NCI-H345 treated with DMSO at 0.1 percent for 48 hours (cell line): Measurements from ENCODE around the gene NIFK.

Experiments
- DNase-seq: peaks from one replicate; lab custom pipeline; 2025; ENCODE audit not compliant: unreplicated experiment; lab: John Stamatoyannopoulos, UW

The NIFK gene

GRCh38 chr2:121736462-121737336 is at the start of gene NIFK:
Gene NIFK, minus strand, starts transcription at chr2:121736875. Its CDS starts 25 bp downstream, at chr2:121736850.
- peak; percentile 91 for DNase-seq

- no peak for DNase-seq
Measured at GRCh38 chr2:121783180-121783579, 46.5 kb upstream of the NIFK start.

GRCh38 chr2:121778741-121779487 is 42.2 kb upstream of the NIFK start:
- DNase-seq, result no peak

GRCh38 chr2:121777699-121778058 is 41.0 kb upstream of the NIFK start:
- DNase-seq, result no peak

- DNase-seq, result no peak
Measured at GRCh38 chr2:121776885-121777698, 40.4 kb upstream of the NIFK start.

- no peak for DNase-seq
Measured at GRCh38 chr2:121776361-121776760, 39.7 kb upstream of the NIFK start.

GRCh38 chr2:121774235-121774634 is 37.6 kb upstream of the NIFK start:
- DNase-seq, result no peak

GRCh38 chr2:121771976-121772742 is 35.5 kb upstream of the NIFK start:
- DNase-seq, result no peak

- DNase-seq, result no peak
Measured at GRCh38 chr2:121768143-121768755, 31.6 kb upstream of the NIFK start.

- DNase-seq, result no peak
Measured at GRCh38 chr2:121766624-121767023, 29.9 kb upstream of the NIFK start.

- DNase-seq, result no peak
Measured at GRCh38 chr2:121764681-121765228, 28.1 kb upstream of the NIFK start.

- DNase-seq, result peak; percentile 89
Measured at GRCh38 chr2:121755237-121756111, 18.8 kb upstream of the NIFK start, which contains the start of gene TSN. Gene TSN, plus strand, starts transcription at chr2:121755651. Its CDS starts 129 bp downstream, at chr2:121755780.

GRCh38 chr2:121754851-121755236 is 18.2 kb upstream of the NIFK start:
- DNase-seq, result no peak

GRCh38 chr2:121748202-121748601 is 11.5 kb upstream of the NIFK start:
- DNase-seq, result no peak

GRCh38 chr2:121746071-121746578 is 9.4 kb upstream of the NIFK start:
- no peak for DNase-seq

- DNase-seq, result no peak
Measured at GRCh38 chr2:121741450-121741849, 4.8 kb upstream of the NIFK start.

GRCh38 chr2:121740973-121741372 is 4.3 kb upstream of the NIFK start:
- no peak for DNase-seq

- DNase-seq, result no peak
Measured at GRCh38 chr2:121736140-121736461, 574 bp downstream of the NIFK start.
